Panc1 (cell line): ENCODE results near the gene MAS1L.

Experiments
- POLR2AphosphoS5 ChIP-seq: IDR thresholded peaks from 2 replicates; pipeline ENCODE4 v1.6.1; 2012; ENCODE audit warnings: mild to moderate bottlenecking, low read depth, low read length, moderate library complexity
- REST ChIP-seq, 2 experiments: IDR thresholded peaks; 2 replicates each; pipeline ENCODE4 v1.6.1; 2011 to 2012; ENCODE audit warnings: low read depth in 2 of 2, control low read depth in 1 of 2, low read length in 1 of 2, mild to moderate bottlenecking in 1 of 2, moderate library complexity in 1 of 2; ENCODE audit not compliant: insufficient read depth in 1 of 2
- TF ChIP-seq, protein P1 (sequence below): fragments of 450-650 bp; IDR thresholded peaks from 2 replicates; pipeline ENCODE4 v1.5.1; 2017; ENCODE audit warnings: mild to moderate bottlenecking

GRCh38 chr6:29502181-29502580, 14.4 kb upstream of the MAS1L start:
- TF ChIP-seq, protein P1, sequence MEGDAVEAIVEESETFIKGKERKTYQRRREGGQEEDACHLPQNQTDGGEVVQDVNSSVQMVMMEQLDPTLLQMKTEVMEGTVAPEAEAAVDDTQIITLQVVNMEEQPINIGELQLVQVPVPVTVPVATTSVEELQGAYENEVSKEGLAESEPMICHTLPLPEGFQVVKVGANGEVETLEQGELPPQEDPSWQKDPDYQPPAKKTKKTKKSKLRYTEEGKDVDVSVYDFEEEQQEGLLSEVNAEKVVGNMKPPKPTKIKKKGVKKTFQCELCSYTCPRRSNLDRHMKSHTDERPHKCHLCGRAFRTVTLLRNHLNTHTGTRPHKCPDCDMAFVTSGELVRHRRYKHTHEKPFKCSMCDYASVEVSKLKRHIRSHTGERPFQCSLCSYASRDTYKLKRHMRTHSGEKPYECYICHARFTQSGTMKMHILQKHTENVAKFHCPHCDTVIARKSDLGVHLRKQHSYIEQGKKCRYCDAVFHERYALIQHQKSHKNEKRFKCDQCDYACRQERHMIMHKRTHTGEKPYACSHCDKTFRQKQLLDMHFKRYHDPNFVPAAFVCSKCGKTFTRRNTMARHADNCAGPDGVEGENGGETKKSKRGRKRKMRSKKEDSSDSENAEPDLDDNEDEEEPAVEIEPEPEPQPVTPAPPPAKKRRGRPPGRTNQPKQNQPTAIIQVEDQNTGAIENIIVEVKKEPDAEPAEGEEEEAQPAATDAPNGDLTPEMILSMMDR, result no peak
- TF ChIP-seq POLR2AphosphoS5 (no peak), REST (IDR thresholded peaks at IDR 0.05; ENCODE audit: insufficient read depth in 1 of 2, low read depth in 2 of 2, low read length in 1 of 2) (no peak)
